Measurements from ENCODE around the gene KRTAP5-5. TPM values are rescaled to one million over a fixed set of nuclear protein-coding genes. Genes with fewer than 3 reads are reported as not detected.
"Not testable (repeated sequence)": the region's sequence is repeated elsewhere in the genome, so short reads cannot be mapped to it uniquely, and the experiment has no call there.

KRTAP5-5 gene
- total RNA-seq, 1 donor from 2014 or later: not detected

DNA sequence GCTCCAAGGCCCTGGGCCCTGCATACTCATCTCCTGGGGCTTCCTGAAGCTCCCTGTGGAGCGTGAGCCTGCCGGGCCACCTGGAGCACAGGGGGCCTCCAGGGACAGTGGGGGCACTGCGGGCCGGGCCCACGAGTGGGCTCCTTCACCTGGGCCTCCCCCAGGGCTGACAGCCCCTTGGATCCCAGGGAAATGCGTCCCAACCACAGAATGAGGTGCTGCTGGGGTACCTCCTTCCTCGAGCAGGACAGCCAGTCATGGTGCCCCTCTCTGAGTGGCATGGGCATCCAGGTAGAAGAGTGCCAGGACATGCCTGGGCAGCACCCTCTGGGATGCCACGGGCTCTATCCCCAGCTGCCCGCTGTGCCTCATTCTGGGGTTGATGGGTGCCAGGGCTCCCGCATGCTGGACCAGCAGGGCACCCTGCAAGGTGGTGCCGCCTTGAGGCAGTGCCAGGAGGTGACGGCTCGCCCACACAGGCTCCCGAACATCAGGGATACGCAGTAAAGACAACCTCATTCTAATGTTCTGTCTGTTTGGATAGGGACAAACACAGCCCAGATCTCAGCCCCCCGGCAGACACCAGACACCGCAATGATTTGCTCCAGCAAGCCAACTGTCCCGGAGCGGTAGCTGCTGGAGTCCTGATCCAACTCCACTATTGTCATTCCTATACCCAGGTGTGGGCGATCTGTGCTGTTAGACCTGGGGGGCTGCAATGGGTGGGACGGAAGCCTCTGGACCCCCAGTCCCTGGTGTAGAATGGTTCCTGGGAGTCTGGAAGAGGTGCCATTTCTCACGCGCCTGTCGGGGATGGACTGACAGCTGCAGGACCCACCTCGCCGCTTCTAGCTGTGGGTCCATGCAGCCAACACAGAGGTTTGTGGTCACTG, 25.8 kb downstream of the KRTAP5-5 start:
- DNase-seq (ENCODE audit: low read depth in 2 of 2): no peak

DNA sequence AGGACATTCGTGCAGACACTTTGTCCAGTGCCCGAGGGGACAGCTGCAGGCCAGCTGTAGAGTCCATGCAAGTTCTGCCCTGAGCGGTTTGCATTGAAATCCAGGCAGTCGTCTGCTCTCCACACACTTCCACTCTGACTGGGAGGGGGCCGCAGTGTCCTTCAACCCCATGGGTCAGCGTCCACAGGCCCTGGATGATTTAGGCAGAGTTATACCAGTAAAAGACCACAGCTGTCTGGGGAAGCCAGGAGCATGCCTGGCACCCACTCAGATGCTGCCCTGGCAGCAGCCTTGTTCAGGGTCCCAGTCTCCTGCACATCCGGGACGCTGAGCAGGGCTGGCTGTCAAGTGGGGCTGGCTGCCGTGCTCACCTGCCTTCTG, 26.5 kb downstream of the KRTAP5-5 start:
- DNase-seq (ENCODE audit: low read depth in 2 of 2): no peak

GRCh38 chr11:1656670-1657069, 27.1 kb downstream of the KRTAP5-5 start:
- no peak for DNase-seq (ENCODE audit: low read depth in 2 of 2)

DNA sequence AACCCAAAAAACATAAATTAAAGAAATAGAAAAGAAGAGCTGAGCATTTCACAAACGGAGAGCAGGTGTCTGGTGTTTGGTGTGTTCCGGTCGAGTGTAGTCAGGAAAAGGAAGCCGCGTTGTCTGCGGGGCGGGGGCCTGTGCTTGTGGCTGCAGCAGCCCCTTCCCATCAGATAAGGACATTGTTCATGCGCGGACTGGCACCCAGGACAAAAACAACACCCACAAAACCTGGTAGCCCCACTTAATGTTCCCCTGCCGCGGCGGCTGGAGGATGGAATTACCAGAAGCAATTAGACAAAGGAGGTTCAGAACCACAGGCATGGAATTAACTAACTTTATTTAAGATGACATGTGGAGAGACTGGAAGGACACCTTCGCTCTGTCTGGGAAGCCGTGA, 29.9 kb downstream of the KRTAP5-5 start:
- no peak for DNase-seq (ENCODE audit: low read depth in 2 of 2)

DNA sequence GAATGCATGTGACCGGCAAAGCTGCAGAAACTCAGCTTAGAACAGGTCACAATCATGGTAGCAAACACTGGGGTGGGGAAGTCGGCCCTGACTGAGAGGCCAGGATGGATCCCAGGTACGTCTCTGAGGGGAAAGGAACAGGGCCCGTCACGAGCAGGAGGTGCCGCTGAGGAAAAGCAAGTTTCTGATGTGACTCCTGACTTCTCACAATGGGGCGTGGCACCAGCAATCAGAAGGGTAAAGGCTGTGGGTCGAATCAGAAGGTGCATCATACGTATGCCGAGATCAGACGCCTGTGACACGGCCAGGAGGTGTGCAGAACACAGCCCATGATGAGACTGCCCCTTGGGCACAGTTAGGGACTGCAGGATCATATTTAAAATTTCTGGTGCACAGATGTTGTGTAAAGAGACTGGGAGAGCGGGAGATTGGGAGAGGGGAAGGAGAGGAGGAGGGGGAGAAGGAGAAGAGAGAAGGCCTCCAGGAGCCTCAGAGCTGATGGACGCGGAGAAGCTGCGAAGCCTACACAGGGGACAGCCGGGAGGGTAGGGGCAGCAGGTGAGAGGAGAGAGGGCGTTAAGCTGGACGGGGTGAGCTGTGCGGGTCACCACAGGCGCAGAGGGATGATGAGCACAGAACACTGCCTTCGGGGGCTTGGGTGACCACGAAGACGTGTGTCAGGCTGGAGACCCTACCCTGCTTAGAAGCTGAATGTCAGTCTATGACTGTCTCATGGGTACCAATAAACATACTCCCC, 30.7 kb downstream of the KRTAP5-5 start:
- DNase-seq (ENCODE audit: low read depth in 2 of 2): no peak

- not testable (repeated sequence) for DNase-seq (ENCODE audit: low read depth in 2 of 2)
Observed at GRCh38 chr11:1661454-1662269, 32.1 kb downstream of the KRTAP5-5 start.

DNA sequence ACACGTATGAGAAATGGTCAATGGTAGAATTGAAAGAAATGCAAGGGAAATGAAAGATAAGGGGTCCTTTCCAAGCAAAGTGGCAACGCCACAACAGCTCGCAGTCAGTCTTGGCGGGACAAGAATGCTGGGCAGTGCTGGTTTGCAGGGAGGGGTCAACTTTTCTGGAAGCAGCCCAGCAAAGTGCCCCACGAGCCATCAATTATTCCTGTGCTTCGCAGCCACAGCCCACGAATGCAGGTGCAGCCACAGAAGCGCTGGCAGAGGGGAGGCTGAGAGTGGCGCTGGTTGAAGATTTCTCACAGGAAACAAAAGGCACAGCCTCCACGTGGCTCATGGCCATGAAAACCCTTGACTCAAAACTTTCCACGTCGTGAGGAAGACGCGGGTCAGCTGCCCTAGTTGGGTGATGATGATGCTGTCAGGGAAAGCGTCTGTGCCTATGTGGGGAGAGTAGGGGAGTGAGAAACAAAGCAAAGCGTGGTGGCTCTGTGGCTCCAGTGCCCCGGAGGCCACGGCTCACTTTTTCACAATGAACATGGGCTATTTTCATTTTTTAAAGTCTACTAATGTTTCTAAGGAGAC, 33.2 kb downstream of the KRTAP5-5 start:
- DNase-seq (ENCODE audit: low read depth in 2 of 2): not testable (repeated sequence)

- no peak for DNase-seq (ENCODE audit: low read depth in 2 of 2)
Observed at GRCh38 chr11:1665313-1665712, 35.7 kb downstream of the KRTAP5-5 start.

- no peak for DNase-seq (ENCODE audit: low read depth in 2 of 2)
Observed at GRCh38 chr11:1667121-1667850, 37.7 kb downstream of the KRTAP5-5 start.

DNA sequence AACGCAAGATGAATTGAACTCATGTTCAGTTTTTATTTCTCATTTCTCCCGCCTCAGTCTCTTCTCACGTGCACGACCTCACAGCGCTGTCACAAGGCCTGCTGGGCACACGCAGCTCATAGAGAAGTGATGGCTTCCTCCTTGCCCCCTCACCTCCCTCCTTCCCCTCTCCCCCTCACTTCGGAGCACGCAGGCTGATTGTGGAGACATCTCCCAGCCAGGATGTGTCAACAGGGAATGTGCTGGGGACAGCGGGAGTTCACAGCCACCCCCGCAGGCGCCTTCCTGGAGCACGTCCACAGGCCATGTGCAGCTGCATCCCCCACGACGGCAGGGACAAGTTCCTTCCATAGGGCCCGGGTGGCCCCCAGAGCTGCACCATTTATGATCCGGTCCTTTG, 38.3 kb downstream of the KRTAP5-5 start:
- no peak for DNase-seq (ENCODE audit: low read depth in 2 of 2)

- no peak for DNase-seq (ENCODE audit: low read depth in 2 of 2)
Observed at GRCh38 chr11:1668911-1669473, 39.4 kb downstream of the KRTAP5-5 start.

- DNase-seq (ENCODE audit: low read depth in 2 of 2): no peak
Observed at GRCh38 chr11:1669546-1670218, 40.1 kb downstream of the KRTAP5-5 start.

GRCh38 chr11:1670457-1670856, 40.9 kb downstream of the KRTAP5-5 start:
- DNase-seq (ENCODE audit: low read depth in 2 of 2): not testable (repeated sequence)

DNA sequence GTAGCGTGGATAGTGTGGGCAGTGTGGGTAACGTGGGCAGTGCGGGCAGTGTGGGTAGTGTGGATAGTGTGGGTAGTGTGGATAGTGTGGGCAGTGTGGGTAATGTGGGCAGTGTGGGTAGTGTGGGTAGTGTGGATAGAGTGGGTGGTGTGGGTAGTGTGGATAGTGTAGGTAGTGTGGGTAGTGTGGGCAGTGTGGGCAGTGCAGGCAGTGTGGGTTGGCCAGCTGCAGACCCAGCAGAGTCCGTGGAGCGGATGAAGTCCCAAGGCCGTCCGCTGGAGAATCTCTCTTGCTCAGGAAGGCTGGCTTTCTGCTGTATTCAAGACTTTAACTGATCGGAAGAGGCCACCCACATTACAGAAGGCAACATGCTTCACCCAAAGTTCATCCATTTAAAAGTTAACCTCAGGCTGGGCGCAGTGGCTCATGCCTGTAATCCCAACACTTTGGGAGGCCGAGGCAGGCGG, 41.4 kb downstream of the KRTAP5-5 start:
- no peak for DNase-seq (ENCODE audit: low read depth in 2 of 2)

GRCh38 chr11:1671658-1672057, 42.1 kb downstream of the KRTAP5-5 start:
- no peak for DNase-seq (ENCODE audit: low read depth in 2 of 2)

- peak in 1 of 2 donors; percentile 72 for DNase-seq (ENCODE audit: low read depth in 2 of 2)
Observed at GRCh38 chr11:1672613-1673350, 43.2 kb downstream of the KRTAP5-5 start.

DNA sequence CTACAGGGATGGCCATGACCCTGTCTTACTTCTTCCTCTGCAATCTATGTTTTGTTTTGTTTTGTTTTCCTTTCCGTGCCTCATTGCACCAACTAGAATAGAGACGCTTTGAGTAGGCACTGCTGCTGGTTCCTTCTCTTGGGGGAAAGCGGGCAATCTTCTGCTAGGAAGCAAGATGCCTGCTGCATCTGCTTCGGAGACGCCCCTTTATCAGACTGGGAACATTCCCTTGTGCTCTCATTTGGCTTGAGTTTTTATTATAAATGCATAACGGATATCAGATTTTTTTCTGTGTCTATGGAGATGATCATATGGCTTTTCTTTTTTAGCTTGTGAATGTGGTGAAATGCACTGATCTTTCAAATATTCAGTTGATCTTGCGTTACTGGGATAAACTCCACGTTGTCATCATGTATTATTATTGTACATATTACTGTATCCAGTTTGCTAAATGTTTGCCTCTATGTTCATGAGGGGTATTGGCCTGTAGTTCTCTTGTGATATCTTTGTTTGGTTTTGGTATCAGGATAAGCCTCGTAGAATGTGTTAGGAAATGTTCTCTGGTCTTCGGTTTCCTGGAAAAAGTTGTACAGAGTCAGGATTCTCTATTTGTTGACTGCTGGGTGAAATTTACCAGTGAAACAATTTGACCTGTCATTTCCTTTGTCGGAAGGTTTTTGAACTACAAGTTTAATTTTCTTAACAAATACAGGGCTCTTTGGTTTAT, 44.0 kb downstream of the KRTAP5-5 start:
- DNase-seq (ENCODE audit: low read depth in 2 of 2): peak; percentile 58 to 92
